Smooth muscle cell (in vitro differentiated cells): ENCODE results near the gene TLE7. TPM values are rescaled to one million over a fixed set of nuclear protein-coding genes. Genes with fewer than 3 reads are reported as not detected.

Experiments used
- DNase-seq: peaks from one replicate; lab custom pipeline; 2025; ENCODE audit not compliant: unreplicated experiment; lab: John Stamatoyannopoulos, UW
- H2AFZ ChIP-seq: fragments of 200-600 bp; sonication (generic); 2 replicates; pipeline ENCODE4 v1.6.0; 2016; ENCODE audit warnings: antibody characterized with exemption, low read depth, mild to moderate bottlenecking
- H3F3A ChIP-seq: fragments of 200-600 bp; sonication (generic); 2 replicates; pipeline ENCODE4 v1.6.0; 2017; ENCODE audit warnings: antibody characterized with exemption, low read depth
- H3K27ac ChIP-seq: fragments of 200-600 bp; sonication (generic); 2 replicates; pipeline ENCODE4 v1.5.1; 2016; ENCODE audit warnings: low read depth, mild to moderate bottlenecking
- H3K27me3 ChIP-seq: fragments of 200-600 bp; sonication (generic); 2 replicates; pipeline ENCODE4 v1.6.1; 2016; ENCODE audit warnings: low read depth, mild to moderate bottlenecking
- H3K36me3 ChIP-seq: fragments of 200-600 bp; sonication (generic); 2 replicates; pipeline ENCODE4 v1.5.1; 2016; ENCODE audit warnings: low read depth
- H3K4me1 ChIP-seq: fragments of 200-600 bp; sonication (generic); 2 replicates; pipeline ENCODE4 v1.5.1; 2016; ENCODE audit warnings: low read depth
- H3K4me2 ChIP-seq: fragments of 200-600 bp; sonication (generic); 2 replicates; pipeline ENCODE4 v1.6.0; 2016; ENCODE audit warnings: mild to moderate bottlenecking
- H3K4me3 ChIP-seq: fragments of 200-600 bp; sonication (generic); 2 replicates; pipeline ENCODE4 v1.5.1; 2016; ENCODE audit warnings: mild to moderate bottlenecking
- H3K79me2 ChIP-seq: fragments of 200-600 bp; sonication (generic); 2 replicates; pipeline ENCODE4 v1.6.0; 2016; ENCODE audit warnings: low read depth, mild to moderate bottlenecking
- H3K9ac ChIP-seq: fragments of 200-600 bp; sonication (generic); 2 replicates; pipeline ENCODE4 v1.6.0; 2016; ENCODE audit warnings: low read depth
- H3K9me3 ChIP-seq: fragments of 200-600 bp; sonication (generic); replicated peaks from 2 replicates; pipeline ENCODE4 v1.5.1; 2016; ENCODE audit warnings: low read depth
- H4K20me1 ChIP-seq: fragments of 200-600 bp; sonication (generic); 2 replicates; pipeline ENCODE4 v1.6.0; 2016; ENCODE audit warnings: low read depth
- WGBS: methylation state at CpG from one replicate; pipeline ENCODE4 v1.1.7; 2016; ENCODE audit warnings: low lambda C conversion rate; 5-methylcytosine and 5-hydroxymethylcytosine counted together
- polyA plus RNA-seq: library from polyadenylated mRNA; unstranded; fragments of >200 nt; fragmentation: Nextera tagmentation; extraction: Ambion mirVana; gene quantifications from 2 replicates; pipeline ENCODE4 v1.2.1, GENCODE V29; 2016
- total RNA-seq: library from RNA; depleted of rRNA; stranded (reverse); fragments of >200 nt; gene quantifications from 2 replicates; pipeline ENCODE4 v1.2.3, GENCODE V29; 2014
- TF ChIP-seq, protein P1 (sequence below): fragments of 200-600 bp; sonication (generic); IDR thresholded peaks from 2 replicates; pipeline ENCODE4 v1.5.1; 2017; ENCODE audit warnings: borderline replicate concordance, mild to moderate bottlenecking, antibody characterized with exemption; ENCODE audit not compliant: insufficient read depth, poor library complexity, severe bottlenecking

Gene TLE7
- total and polyA plus RNA-seq, 2 experiments from 2014 or later, result not detected

DNA sequence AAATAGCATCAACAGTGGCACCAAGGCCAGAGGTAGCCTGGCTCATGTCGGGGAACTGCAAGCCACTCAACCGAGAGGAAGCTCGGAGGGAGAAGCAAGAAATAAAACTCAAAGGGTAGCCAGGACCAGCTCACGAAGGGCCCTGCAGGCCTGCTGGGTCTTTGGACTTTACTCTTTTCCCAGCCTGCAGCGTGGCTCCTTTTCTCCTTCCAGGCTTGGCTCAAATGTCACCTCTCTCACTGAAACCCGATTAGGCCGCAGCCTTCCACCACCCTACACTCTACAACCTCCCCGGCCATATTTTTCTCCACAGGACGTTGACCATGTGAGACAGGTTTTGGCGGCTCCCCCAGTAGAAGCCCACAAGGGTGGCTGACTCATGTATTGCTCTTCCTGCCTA, 45.3 kb downstream of the TLE7 start:
- no peak overlapping the region for H3K27ac ChIP-seq
- DNase-seq, result no peak
- no peak overlapping the region for H3K4me2 ChIP-seq
- H3K79me2 ChIP-seq, result no peaks in the 10 kb centered on the region
- no peaks in the 10 kb centered on the region for H3F3A ChIP-seq
- no peaks in the 10 kb centered on the region for H3K4me1 ChIP-seq
- no peaks in the 10 kb centered on the region for H3K27me3 ChIP-seq
- no peaks in the 10 kb centered on the region for H3K36me3 ChIP-seq
- 90% methylated on average over 10 of the region's 10 CpGs for WGBS
- H4K20me1 ChIP-seq, result no peaks in the 10 kb centered on the region
- no peak overlapping the region for H3K4me3 ChIP-seq
- H2AFZ ChIP-seq, result no peak overlapping the region
- H3K9ac ChIP-seq, result no peak overlapping the region
- TF ChIP-seq, protein P1, sequence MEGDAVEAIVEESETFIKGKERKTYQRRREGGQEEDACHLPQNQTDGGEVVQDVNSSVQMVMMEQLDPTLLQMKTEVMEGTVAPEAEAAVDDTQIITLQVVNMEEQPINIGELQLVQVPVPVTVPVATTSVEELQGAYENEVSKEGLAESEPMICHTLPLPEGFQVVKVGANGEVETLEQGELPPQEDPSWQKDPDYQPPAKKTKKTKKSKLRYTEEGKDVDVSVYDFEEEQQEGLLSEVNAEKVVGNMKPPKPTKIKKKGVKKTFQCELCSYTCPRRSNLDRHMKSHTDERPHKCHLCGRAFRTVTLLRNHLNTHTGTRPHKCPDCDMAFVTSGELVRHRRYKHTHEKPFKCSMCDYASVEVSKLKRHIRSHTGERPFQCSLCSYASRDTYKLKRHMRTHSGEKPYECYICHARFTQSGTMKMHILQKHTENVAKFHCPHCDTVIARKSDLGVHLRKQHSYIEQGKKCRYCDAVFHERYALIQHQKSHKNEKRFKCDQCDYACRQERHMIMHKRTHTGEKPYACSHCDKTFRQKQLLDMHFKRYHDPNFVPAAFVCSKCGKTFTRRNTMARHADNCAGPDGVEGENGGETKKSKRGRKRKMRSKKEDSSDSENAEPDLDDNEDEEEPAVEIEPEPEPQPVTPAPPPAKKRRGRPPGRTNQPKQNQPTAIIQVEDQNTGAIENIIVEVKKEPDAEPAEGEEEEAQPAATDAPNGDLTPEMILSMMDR, result no peak
- no peaks in the 10 kb centered on the region for H3K9me3 ChIP-seq

DNA sequence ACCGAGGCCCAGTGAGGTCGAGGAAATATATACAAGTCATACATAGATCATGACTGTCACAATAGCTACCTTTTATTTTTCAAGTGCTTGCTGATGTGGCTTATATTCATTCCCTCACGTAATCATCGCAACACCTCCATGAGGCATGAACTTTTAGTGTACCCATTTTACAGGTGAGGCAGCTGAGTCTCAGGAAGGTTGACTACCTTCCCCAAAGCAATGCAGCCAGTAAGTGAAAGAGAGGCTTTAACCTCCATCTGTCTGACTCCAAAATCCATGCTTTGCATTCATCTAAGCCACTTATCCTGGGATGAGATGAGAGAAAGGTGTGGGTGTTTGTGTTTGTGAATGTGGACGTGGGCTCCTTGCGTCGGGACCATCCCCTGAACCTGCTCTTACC, 52.5 kb downstream of the TLE7 start:
- H4K20me1 ChIP-seq, result no peaks in the 10 kb centered on the region
- TF ChIP-seq, protein P1, result no peak

DNA sequence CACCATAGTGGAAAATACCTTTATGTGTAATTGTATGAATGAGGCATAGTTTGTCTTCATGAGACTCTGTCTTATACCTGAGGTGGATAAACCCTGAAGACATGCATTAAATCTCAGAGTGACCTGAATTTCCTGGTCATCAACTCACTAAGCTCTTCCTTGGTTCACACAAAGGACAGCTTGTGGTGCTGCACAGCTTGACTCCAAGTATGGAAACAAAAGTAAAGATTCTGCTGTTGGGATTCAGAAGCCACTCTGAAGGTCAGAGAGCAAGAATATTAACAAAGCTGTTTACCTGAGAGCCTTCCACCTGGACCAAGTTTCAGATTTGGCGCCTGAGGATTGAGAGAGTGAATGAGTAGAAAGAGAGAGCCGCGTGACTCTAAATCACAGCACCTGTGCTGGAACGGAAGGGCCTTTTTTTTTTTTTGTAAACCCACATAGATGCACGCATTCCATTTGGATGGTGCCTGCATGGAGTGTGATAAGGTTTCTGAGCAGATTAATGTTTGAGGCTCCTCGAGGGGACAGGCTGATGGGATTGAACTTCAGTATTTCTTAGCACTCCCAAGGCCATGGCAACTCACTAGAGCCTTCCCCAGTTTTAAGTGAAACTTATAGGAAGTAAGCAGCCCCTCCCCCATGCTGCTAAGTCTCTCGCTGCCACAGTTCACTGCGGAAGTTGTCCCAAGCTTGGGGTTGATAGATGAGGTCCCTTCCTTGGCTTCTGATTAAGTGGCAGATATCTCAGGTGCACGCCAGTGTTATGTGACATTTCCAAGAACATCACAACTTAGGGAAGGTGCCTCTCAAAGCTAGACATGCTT, 54.6 kb downstream of the TLE7 start:
- Histone ChIP-seq H3K79me2 (no peaks in the 10 kb centered on the region), H3K27ac (no peak overlapping the region), H4K20me1 (no peaks in the 10 kb centered on the region), H3K27me3 (no peaks in the 10 kb centered on the region), H2AFZ (no peak overlapping the region), H3K4me3 (no peak overlapping the region), H3K4me1 (peaks cover 19% of the 10 kb centered on the region), H3F3A (no peaks in the 10 kb centered on the region), H3K9me3 (no peaks in the 10 kb centered on the region), H3K36me3 (no peaks in the 10 kb centered on the region), H3K4me2 (no peak overlapping the region), H3K9ac (no peak overlapping the region)
- TF ChIP-seq, protein P1, result no peak
- WGBS, result 43% methylated on average over 9 of the region's 9 CpGs
- no peak for DNase-seq

More for the DNA sequence above, 52.5 kb downstream of the TLE7 start:
- no peaks in the 10 kb centered on the region for H3K9me3 ChIP-seq
- DNase-seq, result no peak
- no peaks in the 10 kb centered on the region for H3K79me2 ChIP-seq
- WGBS, result 92% methylated on average over 7 of the region's 7 CpGs
- no peaks in the 10 kb centered on the region for H3K36me3 ChIP-seq
- H3K27ac ChIP-seq, result no peak overlapping the region
- H2AFZ ChIP-seq, result no peak overlapping the region
- H3K4me3 ChIP-seq, result no peak overlapping the region
- peaks cover 19% of the 10 kb centered on the region for H3K4me1 ChIP-seq
- no peaks in the 10 kb centered on the region for H3F3A ChIP-seq
- H3K4me2 ChIP-seq, result no peak overlapping the region
- H3K9ac ChIP-seq, result no peak overlapping the region
- no peaks in the 10 kb centered on the region for H3K27me3 ChIP-seq
